OCI-LY7 (cell line): Measurements from ENCODE around the gene AURKAIP1. TPM values are rescaled to one million over a fixed set of nuclear protein-coding genes. Genes with fewer than 3 reads are reported as not detected.

Experiments used
- BruUV-seq: library from RNA; stranded (reverse); fragments of 400-500 nt; replicated peaks from 2 replicates; lab custom pipeline; 2021; lab: Mats Ljungman, UMichigan
- CTCF ChIA-PET: fragments of 300-600 bp; sonication (Branson Sonifier 250); formaldehyde crosslinking; loops from one replicate; lab custom pipeline; 2022; ENCODE audit warnings: antibody characterized with exemption; ENCODE audit not compliant: unreplicated experiment; lab: Charles Lee
- POLR2A ChIA-PET: fragments of 300-600 bp; sonication (Branson Sonifier 250); formaldehyde crosslinking; loops from one replicate; lab custom pipeline; 2022; ENCODE audit warnings: antibody characterized with exemption; lab: Charles Lee
- DNase-seq: peaks from one replicate; pipeline ENCODE4 v3.0.0-alpha.2; 2015; ENCODE audit warnings: low spot score
- H2AFZ ChIP-seq: fragments of 200-600 bp; sonication (generic), shearing (Covaris generic); 2 replicates; pipeline ENCODE4 v1.6.1; 2014; ENCODE audit warnings: mild to moderate bottlenecking, antibody characterized with exemption, low read length, moderate library complexity
- H3K27ac ChIP-seq: fragments of 200-600 bp; sonication (generic); 2 replicates; pipeline ENCODE4 v1.5.1; 2014; ENCODE audit warnings: mixed run types, low read depth, mild to moderate bottlenecking, moderate library complexity, low read length, inconsistent platforms; ENCODE audit not compliant: poor library complexity, severe bottlenecking
- H3K36me3 ChIP-seq: fragments of 200-600 bp; sonication (generic); 2 replicates; pipeline ENCODE4 v1.6.1; 2014; ENCODE audit warnings: mild to moderate bottlenecking, antibody characterized with exemption, low read length, moderate library complexity, mixed read lengths; ENCODE audit not compliant: insufficient read depth
- H3K4me1 ChIP-seq: fragments of 200-600 bp; sonication (generic); 2 replicates; pipeline ENCODE4 v1.5.1; 2014; ENCODE audit warnings: mild to moderate bottlenecking, low read length; ENCODE audit not compliant: insufficient read depth, poor library complexity, severe bottlenecking
- H3K4me2 ChIP-seq: fragments of 200-600 bp; sonication (generic); 2 replicates; pipeline ENCODE4 v1.6.1; 2014; ENCODE audit warnings: mild to moderate bottlenecking, low read length
- H3K4me3 ChIP-seq: fragments of 200-600 bp; sonication (generic); 2 replicates; pipeline ENCODE4 v1.5.1; 2014; ENCODE audit warnings: mild to moderate bottlenecking, low read depth, low read length; ENCODE audit not compliant: poor library complexity, severe bottlenecking
- H3K79me2 ChIP-seq: fragments of 200-600 bp; sonication (generic); 2 replicates; pipeline ENCODE4 v1.6.1; 2016; ENCODE audit warnings: low read depth, mild to moderate bottlenecking, low read length, moderate library complexity, mixed read lengths; ENCODE audit not compliant: insufficient read depth
- H3K9me2 ChIP-seq: fragments of 200-600 bp; sonication (generic); 2 replicates; pipeline ENCODE4 v1.6.1; 2016; ENCODE audit warnings: mild to moderate bottlenecking, low read length, mixed read lengths; ENCODE audit not compliant: insufficient read depth
- H3K9me3 ChIP-seq: fragments of 200-600 bp; sonication (generic); 2 replicates; pipeline ENCODE4 v1.6.1; 2014; ENCODE audit warnings: mild to moderate bottlenecking, mixed run types, low read length, mixed read lengths
- H4K20me1 ChIP-seq: fragments of 200-600 bp; sonication (generic); 2 replicates; pipeline ENCODE4 v1.6.1; 2014; ENCODE audit warnings: mild to moderate bottlenecking, antibody characterized with exemption, low read length, moderate library complexity, mixed read lengths; ENCODE audit not compliant: insufficient read depth
- EZH2phosphoT487 ChIP-seq: fragments of 200-600 bp; sonication (generic); IDR thresholded peaks from 2 replicates; pipeline ENCODE4 v1.6.1; 2018; ENCODE audit warnings: low read depth, borderline replicate concordance, mild to moderate bottlenecking, mixed run types, antibody characterized with exemption, low read length, moderate library complexity, mixed read lengths
- intact Hi-C: fragments of 100-400 bp; cut with micrococcal nuclease; formaldehyde crosslinking; loops from one replicate; pipeline ENCODE4 v1.10.0; 2022; ENCODE audit not compliant: unreplicated experiment
- total RNA-seq, 2 experiments: library from RNA; depleted of rRNA in 1 of 2; stranded (reverse); fragments of >200 nt in 1 of 2; shearing (Covaris generic) in 1 of 2; gene quantifications; 2 replicates each; pipeline ENCODE4 v1.2.3, GENCODE V29; 2014 to 2022
- TF ChIP-seq, protein P1 (sequence below): fragments of 200-600 bp; sonication (generic); conservative IDR thresholded peaks from 2 replicates; pipeline ENCODE4 v1.5.1; 2014; ENCODE audit warnings: mild to moderate bottlenecking, antibody characterized with exemption, low read length, moderate library complexity, mixed read lengths

The AURKAIP1 gene
- total RNA-seq, 2 experiments from 2014 or later: 163 to 172 TPM

DNA sequence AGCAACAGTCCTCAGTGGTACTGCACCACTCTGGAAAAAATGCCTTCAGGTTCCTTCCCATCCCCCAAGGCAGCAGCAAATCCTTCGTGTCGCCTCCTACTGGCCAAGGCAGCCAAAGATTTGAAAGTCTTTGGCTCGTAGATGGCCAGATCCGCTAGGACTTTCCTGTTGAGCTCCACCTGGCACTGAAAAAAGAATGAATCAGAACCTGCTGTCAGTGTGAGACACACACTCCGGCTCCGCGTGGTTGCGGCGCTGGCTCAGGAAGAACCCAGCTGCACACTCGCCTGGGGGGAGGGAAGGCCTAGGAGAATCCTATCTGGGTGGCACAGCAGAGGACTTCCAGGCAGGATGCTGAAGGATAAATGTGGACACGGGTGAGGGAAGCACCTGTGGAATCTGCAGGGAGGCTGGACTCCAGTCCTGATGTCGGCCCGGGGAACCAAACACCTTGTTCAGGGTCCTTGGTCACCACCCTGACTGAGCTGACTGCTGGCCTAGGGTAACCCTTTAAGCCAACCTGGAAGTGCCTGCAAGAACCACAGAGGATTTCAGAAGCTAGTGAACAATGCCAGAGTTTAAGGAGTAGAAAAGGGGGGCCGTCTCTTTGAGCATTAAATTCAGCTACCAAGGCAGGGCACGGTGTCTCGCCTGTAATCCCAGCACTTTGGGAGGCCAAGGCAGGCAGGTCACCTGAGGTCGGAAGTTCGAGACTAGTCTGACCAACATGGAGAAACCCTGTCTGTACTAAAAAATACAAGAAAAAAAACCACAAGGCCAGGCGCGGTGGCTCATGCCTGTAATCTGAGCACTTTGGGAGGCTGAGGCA, 27.3 kb upstream of the AURKAIP1 start:
- H3K79me2 ChIP-seq: peaks cover 68% of the 10 kb centered on the region
- TF ChIP-seq, protein P1, sequence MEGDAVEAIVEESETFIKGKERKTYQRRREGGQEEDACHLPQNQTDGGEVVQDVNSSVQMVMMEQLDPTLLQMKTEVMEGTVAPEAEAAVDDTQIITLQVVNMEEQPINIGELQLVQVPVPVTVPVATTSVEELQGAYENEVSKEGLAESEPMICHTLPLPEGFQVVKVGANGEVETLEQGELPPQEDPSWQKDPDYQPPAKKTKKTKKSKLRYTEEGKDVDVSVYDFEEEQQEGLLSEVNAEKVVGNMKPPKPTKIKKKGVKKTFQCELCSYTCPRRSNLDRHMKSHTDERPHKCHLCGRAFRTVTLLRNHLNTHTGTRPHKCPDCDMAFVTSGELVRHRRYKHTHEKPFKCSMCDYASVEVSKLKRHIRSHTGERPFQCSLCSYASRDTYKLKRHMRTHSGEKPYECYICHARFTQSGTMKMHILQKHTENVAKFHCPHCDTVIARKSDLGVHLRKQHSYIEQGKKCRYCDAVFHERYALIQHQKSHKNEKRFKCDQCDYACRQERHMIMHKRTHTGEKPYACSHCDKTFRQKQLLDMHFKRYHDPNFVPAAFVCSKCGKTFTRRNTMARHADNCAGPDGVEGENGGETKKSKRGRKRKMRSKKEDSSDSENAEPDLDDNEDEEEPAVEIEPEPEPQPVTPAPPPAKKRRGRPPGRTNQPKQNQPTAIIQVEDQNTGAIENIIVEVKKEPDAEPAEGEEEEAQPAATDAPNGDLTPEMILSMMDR: peak; percentile 78
- no peak for TF ChIP-seq EZH2phosphoT487
- no peaks in the 10 kb centered on the region for H3K9me2 ChIP-seq
- peaks cover 38% of the 10 kb centered on the region for H3K4me1 ChIP-seq
- H3K4me3 ChIP-seq: no peak overlapping the region
- intact Hi-C loops: no loop called here
- no peaks in the 10 kb centered on the region for H4K20me1 ChIP-seq
- DNase-seq: peak; percentile 40
- H3K27ac ChIP-seq: no peak overlapping the region
- no peaks in the 10 kb centered on the region for H3K9me3 ChIP-seq
- H3K4me2 ChIP-seq: no peak overlapping the region
- no peak overlapping the region for H2AFZ ChIP-seq
- peaks cover 85% of the 10 kb centered on the region for H3K36me3 ChIP-seq
- ChIA-PET POLR2A (no interaction called here), CTCF (no interaction called here)
- no TSS peak for BruUV-seq

DNA sequence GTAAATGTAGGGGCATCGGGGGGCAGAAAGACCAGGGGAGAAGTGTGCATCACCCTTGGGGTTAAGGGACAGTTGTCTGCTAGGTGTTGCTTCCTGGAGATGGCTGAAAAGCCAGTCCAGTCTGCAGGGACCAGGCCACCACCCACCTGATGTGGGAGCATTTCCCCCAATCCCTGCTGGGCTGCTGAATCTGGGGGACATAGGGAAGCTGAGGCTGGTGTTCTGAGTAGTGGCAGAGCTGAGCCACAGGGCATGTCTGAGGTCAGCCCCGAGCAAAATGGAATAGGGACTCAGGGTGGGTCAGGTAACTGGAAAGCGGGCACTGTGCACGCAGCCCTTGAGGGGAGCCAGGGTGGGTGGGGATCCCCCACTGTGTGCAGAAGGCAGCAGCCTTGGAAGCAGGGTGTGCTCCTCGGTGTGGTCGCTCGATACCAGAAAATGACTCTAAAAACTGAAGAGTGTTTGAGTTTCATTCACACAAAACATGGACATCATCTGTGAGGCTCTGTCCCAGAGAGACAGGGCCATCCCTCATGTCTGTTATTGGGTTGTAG, 26.5 kb upstream of the AURKAIP1 start:
- CTCF ChIA-PET: no interaction called here
- intact Hi-C loops: no loop called here

More for the DNA sequence above, 26.5 kb upstream of the AURKAIP1 start:
- peak overlapping the region; percentile 95; the same call in 1 of the 2 replicates for H3K4me2 ChIP-seq
- H3K4me3 ChIP-seq: peak overlapping the region; percentile 90
- no peaks in the 10 kb centered on the region for H3K9me2 ChIP-seq
- peaks cover 40% of the 10 kb centered on the region for H3K4me1 ChIP-seq
- no TSS peak for BruUV-seq
- no peak for DNase-seq
- H3K9me3 ChIP-seq: no peaks in the 10 kb centered on the region
- TF ChIP-seq EZH2phosphoT487: no peak
- TF ChIP-seq, protein P1: no peak
- H3K27ac ChIP-seq: no peak overlapping the region
- H3K79me2 ChIP-seq: peaks cover 68% of the 10 kb centered on the region
- POLR2A ChIA-PET: no interaction called here
- peaks cover 87% of the 10 kb centered on the region for H3K36me3 ChIP-seq
- no peak overlapping the region for H2AFZ ChIP-seq
- H4K20me1 ChIP-seq: no peaks in the 10 kb centered on the region
